ENCODE measurements around the gene NPR1.
A peak's percentile ranks its signal among the peaks of the same experiment; 100 is the strongest.
"Not testable (repeated sequence)": the region's sequence is repeated elsewhere in the genome, so short reads cannot be mapped to it uniquely, and the experiment has no call there.

The NPR1 gene

DNA sequence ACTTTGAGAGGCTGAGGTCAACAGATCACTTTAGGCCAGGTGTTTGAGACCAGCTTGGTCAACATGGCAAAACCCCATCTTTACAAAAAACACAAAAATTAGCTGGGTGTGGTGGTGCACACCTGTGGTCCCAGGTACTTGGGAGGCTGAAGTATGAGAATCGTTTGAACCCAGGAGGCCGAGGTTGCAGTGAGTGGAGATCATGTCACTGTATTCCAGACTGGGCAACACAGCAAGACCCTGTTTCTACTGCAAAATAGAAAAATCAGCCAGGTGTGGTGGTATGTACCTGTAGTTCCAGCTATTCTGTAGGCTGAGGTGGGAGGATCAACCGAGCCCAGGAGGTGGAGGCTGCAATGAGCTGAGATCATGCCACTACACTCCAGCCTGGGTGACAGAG, 45.2 kb downstream of the NPR1 start:
- no peak overlapping the region for H3K4me3 ChIP-seq (ENCODE audit: control insufficient read depth, low read depth, low read length)
- DNase-seq (ENCODE audit: low read depth), result no peak
- TF ChIP-seq, protein P1, sequence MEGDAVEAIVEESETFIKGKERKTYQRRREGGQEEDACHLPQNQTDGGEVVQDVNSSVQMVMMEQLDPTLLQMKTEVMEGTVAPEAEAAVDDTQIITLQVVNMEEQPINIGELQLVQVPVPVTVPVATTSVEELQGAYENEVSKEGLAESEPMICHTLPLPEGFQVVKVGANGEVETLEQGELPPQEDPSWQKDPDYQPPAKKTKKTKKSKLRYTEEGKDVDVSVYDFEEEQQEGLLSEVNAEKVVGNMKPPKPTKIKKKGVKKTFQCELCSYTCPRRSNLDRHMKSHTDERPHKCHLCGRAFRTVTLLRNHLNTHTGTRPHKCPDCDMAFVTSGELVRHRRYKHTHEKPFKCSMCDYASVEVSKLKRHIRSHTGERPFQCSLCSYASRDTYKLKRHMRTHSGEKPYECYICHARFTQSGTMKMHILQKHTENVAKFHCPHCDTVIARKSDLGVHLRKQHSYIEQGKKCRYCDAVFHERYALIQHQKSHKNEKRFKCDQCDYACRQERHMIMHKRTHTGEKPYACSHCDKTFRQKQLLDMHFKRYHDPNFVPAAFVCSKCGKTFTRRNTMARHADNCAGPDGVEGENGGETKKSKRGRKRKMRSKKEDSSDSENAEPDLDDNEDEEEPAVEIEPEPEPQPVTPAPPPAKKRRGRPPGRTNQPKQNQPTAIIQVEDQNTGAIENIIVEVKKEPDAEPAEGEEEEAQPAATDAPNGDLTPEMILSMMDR (conservative IDR thresholded peaks at IDR 0.05; ENCODE audit: control insufficient read depth, insufficient read depth, low read depth, low read length), result no peak

DNA sequence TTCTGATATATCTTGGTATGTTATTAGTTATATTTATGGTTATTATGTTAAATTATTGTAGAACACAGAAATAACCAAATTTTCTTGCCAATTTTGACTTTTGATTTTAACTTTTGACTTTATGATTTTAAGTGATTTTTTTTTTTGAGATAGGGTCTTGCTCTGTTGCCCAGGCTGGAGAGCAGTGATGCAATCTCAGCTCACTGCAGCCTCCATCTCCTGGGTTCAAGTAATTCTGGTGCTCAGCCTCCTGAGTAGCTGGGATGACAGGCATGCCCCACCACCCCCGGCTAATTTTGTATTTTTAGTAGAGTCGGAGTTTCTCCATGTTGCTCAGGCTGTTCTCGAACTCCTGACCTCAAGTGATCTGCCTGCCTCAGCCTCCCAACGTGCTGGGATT, 46.1 kb downstream of the NPR1 start:
- DNase-seq (ENCODE audit: low read depth); H3K4me3 ChIP-seq (ENCODE audit: control insufficient read depth, low read depth, low read length): not testable (repeated sequence)

DNA sequence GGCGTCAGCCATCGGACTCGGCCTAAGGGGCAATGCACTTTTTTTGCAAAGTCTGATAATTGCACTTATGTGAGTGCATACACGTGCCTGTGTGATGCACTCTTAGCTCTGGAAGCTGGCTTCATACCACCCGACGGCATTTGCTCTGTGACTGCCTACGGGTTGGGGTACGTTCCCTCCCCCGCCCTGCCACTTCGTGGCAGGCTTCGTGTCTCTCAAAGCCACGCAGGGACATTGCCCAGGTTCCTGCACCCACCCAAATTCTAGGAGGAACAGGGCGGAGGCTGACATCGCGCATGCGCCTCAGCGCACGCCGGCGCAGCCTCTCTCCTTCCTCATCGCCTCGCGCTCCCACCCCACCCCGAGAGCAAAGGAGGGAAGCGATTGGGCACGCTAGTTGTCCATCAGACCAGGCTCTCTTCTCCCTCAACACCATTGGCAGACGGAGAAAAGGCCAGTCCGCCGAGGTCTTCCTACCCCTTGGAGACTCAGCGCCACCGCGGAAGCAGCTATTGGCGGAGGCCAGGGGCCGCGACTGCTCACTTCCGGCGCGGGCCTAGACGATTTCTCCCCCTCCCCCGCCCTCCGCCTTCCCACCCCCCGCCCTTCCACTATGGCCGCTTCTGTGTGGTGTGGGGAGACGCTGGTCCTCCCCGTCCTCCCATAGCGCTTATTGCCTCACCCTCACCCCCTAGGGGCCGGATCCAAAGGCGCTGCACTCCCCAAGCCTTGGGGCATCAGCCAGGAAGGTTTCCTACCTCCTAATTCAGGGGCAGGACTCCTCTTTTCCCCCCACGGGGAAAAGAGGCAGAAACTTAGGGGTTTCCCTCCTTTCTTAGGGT, 49.2 kb downstream of the NPR1 start, which contains the start of gene INTS3:
Gene INTS3 (plus strand): TSS at position 588 of the 842 bp plus-strand sequence. CDS start 585 bp downstream, outside the sequence.
- peak; percentile 100 for DNase-seq (ENCODE audit: low read depth)
- TF ChIP-seq, protein P1 (conservative IDR thresholded peaks at IDR 0.05; ENCODE audit: control insufficient read depth, insufficient read depth, low read depth, low read length), result no peak
- H3K4me3 ChIP-seq (ENCODE audit: control insufficient read depth, low read depth, low read length), result peak within 1 kb of the TSS; percentile 87

DNA sequence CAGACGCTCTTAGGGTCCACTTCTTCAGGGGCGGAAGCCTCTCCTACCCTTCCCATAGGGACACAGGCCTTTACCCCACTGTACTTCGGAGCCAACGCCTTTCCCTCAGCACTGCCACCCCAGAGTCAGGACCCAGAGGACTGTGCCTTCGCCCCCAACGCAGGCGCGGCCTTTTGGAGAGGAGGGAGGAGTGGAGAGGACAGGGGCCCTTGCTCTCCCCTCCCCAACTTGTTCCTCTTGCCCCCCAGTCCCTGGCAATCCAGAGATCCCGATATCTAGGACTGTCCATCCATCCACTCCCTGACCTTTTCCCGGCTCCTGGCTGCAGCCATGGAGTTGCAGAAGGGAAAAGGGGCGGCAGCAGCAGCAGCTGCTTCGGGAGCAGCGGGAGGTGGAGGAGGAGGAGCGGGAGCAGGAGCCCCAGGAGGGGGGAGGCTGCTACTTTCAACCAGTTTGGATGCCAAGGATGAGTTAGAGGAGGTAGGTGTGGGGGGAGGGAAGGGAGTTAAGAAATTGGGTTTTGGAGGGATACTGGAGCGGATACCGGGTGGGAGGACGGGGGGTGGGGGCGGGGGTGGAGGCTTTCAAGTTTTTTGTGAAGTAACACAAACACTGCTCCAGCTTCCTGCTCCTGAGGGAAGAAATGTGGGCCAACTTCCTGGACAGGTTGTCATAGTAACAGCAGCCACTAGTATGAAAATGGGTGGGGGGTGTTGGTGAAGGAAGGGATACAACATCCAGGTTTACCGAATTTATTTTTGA, 50.0 kb downstream of the NPR1 start:
- peak overlapping the region; percentile 87 for H3K4me3 ChIP-seq (ENCODE audit: control insufficient read depth, low read depth, low read length)
- TF ChIP-seq, protein P1 (conservative IDR thresholded peaks at IDR 0.05; ENCODE audit: control insufficient read depth, insufficient read depth, low read depth, low read length), result no peak
- peak; percentile 68 for DNase-seq (ENCODE audit: low read depth)

DNA sequence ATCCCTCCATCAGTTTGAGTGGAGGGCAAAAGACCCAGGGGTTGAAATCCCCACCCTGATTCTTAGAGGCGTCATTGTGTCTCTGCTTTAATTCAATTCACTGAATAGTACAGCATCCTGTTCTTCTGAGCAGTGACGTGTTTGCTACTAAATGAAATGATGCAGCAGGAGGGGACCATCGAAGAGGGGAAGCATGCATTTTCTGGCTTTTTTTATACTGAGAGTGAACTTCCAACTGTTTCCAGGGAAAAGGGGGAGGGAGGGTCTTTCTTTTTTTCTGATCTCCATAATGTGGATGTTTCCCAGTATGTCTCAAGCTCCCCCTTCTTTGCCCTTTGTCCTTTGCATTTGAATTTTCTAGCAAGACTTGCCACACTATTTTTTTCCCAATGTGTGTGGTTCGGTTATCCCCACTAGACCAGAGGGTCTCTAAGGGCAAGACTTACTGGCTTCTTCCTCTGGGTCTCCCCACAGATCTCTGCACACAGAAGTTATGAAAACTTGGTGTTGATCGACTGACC, 52.0 kb downstream of the NPR1 start:
- TF ChIP-seq, protein P1 (conservative IDR thresholded peaks at IDR 0.05; ENCODE audit: control insufficient read depth, insufficient read depth, low read depth, low read length), result no peak
- DNase-seq (ENCODE audit: low read depth), result no peak
- no peak overlapping the region for H3K4me3 ChIP-seq (ENCODE audit: control insufficient read depth, low read depth, low read length)

DNA sequence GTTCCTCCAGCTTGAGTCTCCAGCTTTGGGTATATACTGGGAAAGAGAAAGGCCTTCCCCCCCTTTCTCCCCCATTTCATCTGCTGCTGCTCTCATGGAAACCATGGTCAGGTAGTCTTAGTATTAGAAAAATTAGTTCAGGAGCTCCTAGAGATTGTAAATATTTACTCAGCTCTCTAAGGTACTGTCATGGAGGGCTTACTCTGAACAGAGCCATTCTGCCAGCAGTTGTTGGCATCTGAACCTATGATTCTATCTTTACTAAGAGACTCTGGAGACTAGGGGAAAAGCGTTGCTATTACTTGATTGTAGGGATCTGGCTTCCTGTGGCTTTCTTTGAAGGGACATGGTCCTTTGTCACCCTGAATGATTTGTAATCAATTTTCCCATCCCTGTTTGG, 55.5 kb downstream of the NPR1 start:
- DNase-seq (ENCODE audit: low read depth), result peak; percentile 28

More for the DNA sequence above, 55.5 kb downstream of the NPR1 start:
- no peak overlapping the region for H3K4me3 ChIP-seq (ENCODE audit: control insufficient read depth, low read depth, low read length)
- TF ChIP-seq, protein P1 (conservative IDR thresholded peaks at IDR 0.05; ENCODE audit: control insufficient read depth, insufficient read depth, low read depth, low read length), result no peak

All from fibroblast of mammary gland (primary cell).